ENCODE data around the gene TCEAL7. TPM values are rescaled to one million over a fixed set of nuclear protein-coding genes. Genes with fewer than 3 reads are reported as not detected.

TCEAL7 gene
- total and polyA plus RNA-seq, 2 of the 13 experiments (the other 11 are each of a cell fraction or from before 2014, with no cell fraction given), result not detected

GRCh38 chrX:103310555-103311398 is 19.3 kb upstream of the TCEAL7 start, which contains the start of gene BEX2:
BEX2 (minus strand) TSS chrX:103310990; CDS start chrX:103309976, 1,014 bp downstream.
- CTCF ChIA-PET (ENCODE audit: low intra/inter-chr PET ratio, low total read pairs), result no interaction called here
- Histone ChIP-seq H3K79me2 (ENCODE audit: insufficient read depth, low read length) (no peaks in the 10 kb centered on the region), H3K9ac (ENCODE audit: insufficient read depth, low read depth, low read length) (no peak within 1 kb of the TSS)

DNA sequence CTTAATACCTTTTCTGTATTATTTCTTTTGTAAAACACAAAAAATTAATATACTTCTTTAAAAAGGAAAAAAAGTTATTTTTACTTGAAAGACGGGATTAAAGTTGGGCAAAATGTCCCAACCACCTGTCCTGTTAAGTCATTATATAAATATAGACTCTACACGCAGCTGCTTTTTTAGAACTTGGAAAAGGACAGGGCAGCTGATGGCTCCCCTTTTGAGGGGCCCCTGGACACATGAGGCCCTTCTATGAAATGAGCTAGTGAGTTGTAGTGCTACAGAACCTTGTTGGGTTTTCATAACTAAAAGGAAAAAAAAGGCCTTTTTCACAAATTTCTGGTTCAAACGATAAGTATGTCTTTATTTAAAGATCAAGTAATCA is 18.6 kb upstream of the TCEAL7 start:
- no peak overlapping the region for H3K27ac ChIP-seq (ENCODE audit: extremely low read length, insufficient read depth, low read length)
- BruUV-seq (replicated peaks), result no TSS peak
- no peak overlapping the region for H3K9ac ChIP-seq (ENCODE audit: insufficient read depth, low read depth, low read length)
- DNase-seq (ENCODE audit: low spot score), result no peak
- POLR2A ChIA-PET, result no interaction called here
- no peaks in the 10 kb centered on the region for H3K4me1 ChIP-seq (ENCODE audit: insufficient read depth, low read length)
- WGBS (ENCODE audit: low lambda C conversion rate), result 1% methylated on average over 3 of the region's 3 CpGs
- no peak overlapping the region for H3K4me2 ChIP-seq (ENCODE audit: low read depth, low read length)
- no peak overlapping the region for H2AFZ ChIP-seq (ENCODE audit: low read length)
- intact Hi-C loops (cut with micrococcal nuclease; ENCODE audit: unreplicated experiment) (no loop called here), in situ Hi-C loops (cut with HindIII; ENCODE audit: extremely low pct_ligation_motif_present, low pct_unique_long_range_greater_than_20kb) (no loop called here)
- ATAC-seq, result no peak
- no peak for FAIRE-seq
- H3K9me3 ChIP-seq (ENCODE audit: low read length), result no peaks in the 10 kb centered on the region
- no peaks in the 10 kb centered on the region for H4K20me1 ChIP-seq (ENCODE audit: insufficient read depth, low read length)
- H3K4me3 ChIP-seq (replicated peaks in 1 of 3; ENCODE audit: insufficient read depth in 1 of 3, low read depth in 2 of 3, low read length in 3 of 3), result no peak overlapping the region
- H3K36me3 ChIP-seq (replicated peaks in 1 of 2; ENCODE audit: control insufficient read depth in 1 of 2, insufficient read depth in 2 of 2, low read length in 2 of 2), result no peaks in the 10 kb centered on the region
- CTCF ChIA-PET (ENCODE audit: low intra/inter-chr PET ratio, low total read pairs), result no interaction called here
- H3K79me2 ChIP-seq (ENCODE audit: insufficient read depth, low read length), result no peaks in the 10 kb centered on the region
- no peaks in the 10 kb centered on the region for H3K27me3 ChIP-seq (ENCODE audit: control insufficient read depth in 1 of 2, insufficient read depth in 2 of 2, low read length in 2 of 2)
- no peak for TF ChIP-seq MXD3 (CRISPR knock-in tag; IDR thresholded peaks at IDR 0.05)
- TF ChIP-seq ZNF276 (CRISPR knock-in tag; IDR thresholded peaks at IDR 0.05; ENCODE audit: low read depth), result no peak
- no peak for TF ChIP-seq ATF5 (CRISPR knock-in tag; IDR thresholded peaks at IDR 0.05; ENCODE audit: low read depth)
- no peak for TF ChIP-seq ZNF841 (CRISPR knock-in tag; IDR thresholded peaks at IDR 0.05; ENCODE audit: borderline replicate concordance)
- TF ChIP-seq ZNF543 (CRISPR knock-in tag; IDR thresholded peaks at IDR 0.05), result no peak
- TF ChIP-seq ZFP90 (CRISPR knock-in tag; IDR thresholded peaks at IDR 0.05; ENCODE audit: borderline replicate concordance), result no peak

More at GRCh38 chrX:103310555-103311398, 19.3 kb upstream of the TCEAL7 start, which contains the start of gene BEX2:
- no peak for FAIRE-seq
- in situ Hi-C loops (cut with HindIII; ENCODE audit: extremely low pct_ligation_motif_present, low pct_unique_long_range_greater_than_20kb) (no loop called here), intact Hi-C loops (cut with micrococcal nuclease; ENCODE audit: unreplicated experiment) (no loop called here)
- Histone ChIP-seq H3K4me3 (replicated peaks in 1 of 3; ENCODE audit: insufficient read depth in 1 of 3, low read depth in 2 of 3, low read length in 3 of 3) (peak within 1 kb of the TSS in 2 of 3 experiments; percentile 27 to 43; a peak in 3 of 6 replicates), H3K27me3 (ENCODE audit: control insufficient read depth in 1 of 2, insufficient read depth in 2 of 2, low read length in 2 of 2) (no peaks in the 10 kb centered on the region), H3K36me3 (replicated peaks in 1 of 2; ENCODE audit: control insufficient read depth in 1 of 2, insufficient read depth in 2 of 2, low read length in 2 of 2) (no peaks in the 10 kb centered on the region), H3K4me2 (ENCODE audit: low read depth, low read length) (peak within 1 kb of the TSS; percentile 61), H2AFZ (ENCODE audit: low read length) (no peak within 1 kb of the TSS), H3K9me3 (ENCODE audit: low read length) (no peaks in the 10 kb centered on the region), H3K27ac (ENCODE audit: extremely low read length, insufficient read depth, low read length) (no peak within 1 kb of the TSS), H3K4me1 (ENCODE audit: insufficient read depth, low read length) (no peaks in the 10 kb centered on the region), H4K20me1 (ENCODE audit: insufficient read depth, low read length) (no peaks in the 10 kb centered on the region)
- BruUV-seq (replicated peaks), result no TSS peak
- ATAC-seq, result peak; percentile 61
- 3% methylated on average over 10 of the region's 52 CpGs for WGBS (ENCODE audit: low lambda C conversion rate)
- no peak for TF ChIP-seq KDM6A (CRISPR knock-in tag; IDR thresholded peaks at IDR 0.05; ENCODE audit: low read depth)
- TF ChIP-seq, protein P1, sequence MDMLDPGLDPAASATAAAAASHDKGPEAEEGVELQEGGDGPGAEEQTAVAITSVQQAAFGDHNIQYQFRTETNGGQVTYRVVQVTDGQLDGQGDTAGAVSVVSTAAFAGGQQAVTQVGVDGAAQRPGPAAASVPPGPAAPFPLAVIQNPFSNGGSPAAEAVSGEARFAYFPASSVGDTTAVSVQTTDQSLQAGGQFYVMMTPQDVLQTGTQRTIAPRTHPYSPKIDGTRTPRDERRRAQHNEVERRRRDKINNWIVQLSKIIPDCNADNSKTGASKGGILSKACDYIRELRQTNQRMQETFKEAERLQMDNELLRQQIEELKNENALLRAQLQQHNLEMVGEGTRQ (IDR thresholded peaks at IDR 0.05; ENCODE audit: low read depth, low read length), result peak; percentile 49; the same call in 1 of the 2 replicates
- TF ChIP-seq, protein P1 (CRISPR knock-in tag; IDR thresholded peaks at IDR 0.05; ENCODE audit: borderline replicate concordance), result peak; percentile 54; the same call in 1 of the 2 replicates
- DNase-seq (ENCODE audit: low spot score), result no peak
- POLR2A ChIA-PET, result no interaction called here

All from HepG2 (cell line).